Activated CD8-positive, alpha-beta T cell treated with anti-CD3 and anti-CD28 coated beads for 36 hours (primary cell): ENCODE results near the gene RAB43. TPM values are rescaled to one million over a fixed set of nuclear protein-coding genes. Genes with fewer than 3 reads are reported as not detected.
"Not testable (repeated sequence)": the region's sequence is repeated elsewhere in the genome, so short reads cannot be mapped to it uniquely, and the experiment has no call there.

Experiments
- ATAC-seq: fragments of 200-7000 bp; cut with Tn5 transposase; one replicate; pipeline ENCODE4 v1.10.0; 2021; ENCODE audit warnings: mild to moderate bottlenecking, moderate library complexity
- CTCF ChIA-PET: fragments of 350-600 bp; sonication (Branson Sonifier 250); formaldehyde crosslinking; loops from one replicate; lab custom pipeline; 2021; ENCODE audit warnings: antibody characterized with exemption; lab: Charles Lee
- POLR2A ChIA-PET: fragments of 350-600 bp; sonication (Branson Sonifier 250); formaldehyde crosslinking; loops from one replicate; lab custom pipeline; 2021; ENCODE audit warnings: antibody characterized with exemption; lab: Charles Lee
- DNase-seq: peaks from one replicate; pipeline ENCODE4 v3.0.0-alpha.2; 2020
- H3K27ac Mint-ChIP-seq: one replicate; pipeline ENCODE4 v1.8.0; 2021; ENCODE audit warnings: mild to moderate bottlenecking, mixed read lengths
- H3K27me3 Mint-ChIP-seq: one replicate; pipeline ENCODE4 v1.8.0; 2021; ENCODE audit warnings: mixed read lengths
- H3K36me3 Mint-ChIP-seq: one replicate; pipeline ENCODE4 v1.8.0; 2021; ENCODE audit warnings: low read depth, mixed read lengths
- H3K4me1 Mint-ChIP-seq: one replicate; pipeline ENCODE4 v1.8.0; 2021; ENCODE audit warnings: low read depth, mixed read lengths
- H3K4me3 Mint-ChIP-seq: one replicate; pipeline ENCODE4 v1.8.0; 2021; ENCODE audit warnings: mild to moderate bottlenecking, moderate library complexity, mixed read lengths
- H3K9me3 Mint-ChIP-seq: one replicate; pipeline ENCODE4 v1.8.0; 2021; ENCODE audit warnings: mixed read lengths
- CTCF ChIP-seq: fragments of 200-600 bp; IDR thresholded peaks from one replicate; pipeline ENCODE4 v1.8.0; 2022; ENCODE audit warnings: antibody characterized with exemption, mild to moderate bottlenecking
- intact Hi-C: fragments of 100-400 bp; cut with micrococcal nuclease; formaldehyde crosslinking; loops from one replicate; pipeline ENCODE4 v1.10.0; 2022
- total RNA-seq, 2 experiments: library from RNA; stranded (reverse); gene quantifications; one replicate each; pipeline ENCODE4 v1.2.3, GENCODE V29; 2021

RAB43 gene
- total RNA-seq, 2 experiments from 2014 or later = 41.6 to 44.1 TPM

GRCh38 chr3:129162729-129163579 lies 41.4 kb upstream of the RAB43 start:
- ATAC-seq = no peak
- intact Hi-C loops = no loop called here
- no peaks in the 10 kb centered on the region for H3K9me3 Mint-ChIP-seq
- H3K4me3 Mint-ChIP-seq = peak overlapping the region; percentile 88
- ChIA-PET CTCF (interaction anchor here (0.6 to 3.9 kb wide), 33 partner anchors 8 to 375 kb away, joined by 3 to 41 read pairs (median 4); partner anchors contain the start of genes CNBP and RAB43), POLR2A (interaction anchor here (0.9 to 3.2 kb wide), 16 partner anchors 8 to 284 kb away, joined by 3 to 45 read pairs (median 5); partner anchors contain the start of genes CNBP, COPG1 and RAB43)
- TF ChIP-seq CTCF = peak; percentile 36
- H3K4me1 Mint-ChIP-seq = peaks cover 30% of the 10 kb centered on the region
- H3K27ac Mint-ChIP-seq = peak overlapping the region; percentile 98
- no peaks in the 10 kb centered on the region for H3K27me3 Mint-ChIP-seq
- H3K36me3 Mint-ChIP-seq = peaks cover 37% of the 10 kb centered on the region
- peak; percentile 26 for DNase-seq

- H3K27ac Mint-ChIP-seq = peak overlapping the region; percentile 98
- peaks cover 28% of the 10 kb centered on the region for H3K4me1 Mint-ChIP-seq
- POLR2A ChIA-PET = interaction anchor here (0.9 to 3.2 kb wide), 11 partner anchors 9 to 283 kb away, joined by 3 to 45 read pairs (median 8); partner anchors contain the start of genes CNBP and RAB43
- peaks cover 29% of the 10 kb centered on the region for H3K36me3 Mint-ChIP-seq
- CTCF ChIA-PET = interaction anchor here (0.9 to 3.9 kb wide), 35 partner anchors 9 to 191 kb away, joined by 3 to 41 read pairs (median 4); partner anchors contain the start of genes CNBP, COPG1 and RAB43
- ATAC-seq (peak; percentile 15), DNase-seq (peak; percentile 58)
- peak overlapping the region; percentile 88 for H3K4me3 Mint-ChIP-seq
- intact Hi-C loops = no loop called here
- TF ChIP-seq CTCF = peak; percentile 25
- H3K9me3 Mint-ChIP-seq = no peaks in the 10 kb centered on the region
- H3K27me3 Mint-ChIP-seq = no peaks in the 10 kb centered on the region
These were observed 40.3 kb upstream of the RAB43 start for GRCh38 chr3:129161860-129162271.

GRCh38 chr3:129160891-129161859 lies 39.6 kb upstream of the RAB43 start, which contains the start of gene ISY1:
Gene ISY1 (minus strand): TSS chr3:129161063. CDS start chr3:129160975, 88 bp downstream.
- no peaks in the 10 kb centered on the region for H3K9me3 Mint-ChIP-seq
- H3K27me3 Mint-ChIP-seq = no peaks in the 10 kb centered on the region
- peaks cover 25% of the 10 kb centered on the region for H3K36me3 Mint-ChIP-seq
- TF ChIP-seq CTCF = peak; percentile 84
- CTCF ChIA-PET = interaction anchor here (0.9 to 3.9 kb wide), 31 partner anchors 10 to 190 kb away, joined by 3 to 41 read pairs (median 4); partner anchors contain the start of genes CNBP, COPG1 and RAB43
- ATAC-seq (peak; percentile 82), DNase-seq (peak; percentile 91)
- H3K27ac Mint-ChIP-seq = peak within 1 kb of the TSS; percentile 98
- H3K4me1 Mint-ChIP-seq = peaks cover 27% of the 10 kb centered on the region
- peak within 1 kb of the TSS; percentile 88 for H3K4me3 Mint-ChIP-seq
- intact Hi-C loops = no loop called here
- POLR2A ChIA-PET = interaction anchor here (0.9 to 3.2 kb wide), 10 partner anchors 9 to 145 kb away, joined by 3 to 45 read pairs (median 8); partner anchors contain the start of genes CNBP and RAB43

- Mint-ChIP-seq H3K36me3 (peaks cover 11% of the 10 kb centered on the region), H3K4me1 (peaks cover 3% of the 10 kb centered on the region), H3K4me3 (no peak overlapping the region), H3K27me3 (no peaks in the 10 kb centered on the region), H3K9me3 (no peaks in the 10 kb centered on the region), H3K27ac (no peak overlapping the region)
- POLR2A ChIA-PET = interaction anchor here (1.5 kb wide), 1 partner anchor 13 kb away, joined by 6 read pairs; no protein-coding TSS in a partner anchor
- DNase-seq (no peak), ATAC-seq (no peak)
- no peak for TF ChIP-seq CTCF
- intact Hi-C loops = no loop called here
- CTCF ChIA-PET = interaction anchor here (1.0 to 3.0 kb wide), 4 partner anchors 17 to 174 kb away, joined by 4 to 11 read pairs (median 8); no protein-coding TSS in a partner anchor
These were observed 23.2 kb upstream of the RAB43 start for GRCh38 chr3:129144786-129145185.

- H3K36me3 Mint-ChIP-seq = peaks cover 12% of the 10 kb centered on the region
- ATAC-seq, H3K4me3 Mint-ChIP-seq, H3K9me3 Mint-ChIP-seq, H3K4me1 Mint-ChIP-seq, H3K27ac Mint-ChIP-seq, DNase-seq, H3K27me3 Mint-ChIP-seq, intact Hi-C loops: not testable (repeated sequence)
- ChIA-PET POLR2A (interaction anchor here (0.6 to 2.6 kb wide), 3 partner anchors 8 to 617 kb away, joined by 3 to 7 read pairs (median 4); no protein-coding TSS in a partner anchor), CTCF (interaction anchor here (0.9 to 2.3 kb wide), 4 partner anchors 14 to 170 kb away, joined by 3 to 10 read pairs (median 4); no protein-coding TSS in a partner anchor)
These were observed 19.4 kb upstream of the RAB43 start for GRCh38 chr3:129141011-129141410.
